GM20431 (cell line): ENCODE data around the gene RARRES1.
"Not testable (repeated sequence)": the region's sequence is repeated elsewhere in the genome, so short reads cannot be mapped to it uniquely, and the experiment has no call there.

Source experiments
- in situ Hi-C: fragments of 300-500 bp; cut with MseI, MboI; formaldehyde crosslinking; loops from one replicate; pipeline ENCODE4 v1.15.0; 2020; ENCODE audit warnings: low sequenced_read_pairs; ENCODE audit not compliant: unreplicated experiment

The RARRES1 gene

GRCh38 chr3:158702815-158703481 lies 29.3 kb downstream of the RARRES1 start:
- in situ Hi-C loops: no loop called here

GRCh38 chr3:158701420-158702065 lies 30.7 kb downstream of the RARRES1 start:
- in situ Hi-C loops: no loop called here

DNA sequence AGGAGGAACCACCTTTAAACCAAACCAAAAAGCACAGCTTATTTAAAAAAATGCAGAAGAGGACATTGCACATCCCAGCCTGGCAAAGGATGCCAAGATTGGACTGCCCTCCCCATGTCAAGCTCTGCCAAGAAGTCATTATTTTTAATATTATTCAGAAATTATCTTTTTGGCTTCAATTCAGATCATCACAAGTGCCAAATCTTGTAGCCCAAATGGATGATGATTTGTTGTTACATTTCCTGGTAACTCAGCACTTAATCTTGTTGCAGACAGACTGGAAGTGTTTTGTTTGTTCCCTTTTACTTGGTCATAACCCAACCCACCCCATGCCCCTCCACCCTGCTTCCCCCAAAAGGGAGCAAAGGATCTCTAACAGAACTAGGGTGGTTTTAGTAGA lies 31.7 kb downstream of the RARRES1 start:
- in situ Hi-C loops: no loop called here

- in situ Hi-C loops: no loop called here
Observed at GRCh38 chr3:158696618-158697017, 35.6 kb downstream of the RARRES1 start.

DNA sequence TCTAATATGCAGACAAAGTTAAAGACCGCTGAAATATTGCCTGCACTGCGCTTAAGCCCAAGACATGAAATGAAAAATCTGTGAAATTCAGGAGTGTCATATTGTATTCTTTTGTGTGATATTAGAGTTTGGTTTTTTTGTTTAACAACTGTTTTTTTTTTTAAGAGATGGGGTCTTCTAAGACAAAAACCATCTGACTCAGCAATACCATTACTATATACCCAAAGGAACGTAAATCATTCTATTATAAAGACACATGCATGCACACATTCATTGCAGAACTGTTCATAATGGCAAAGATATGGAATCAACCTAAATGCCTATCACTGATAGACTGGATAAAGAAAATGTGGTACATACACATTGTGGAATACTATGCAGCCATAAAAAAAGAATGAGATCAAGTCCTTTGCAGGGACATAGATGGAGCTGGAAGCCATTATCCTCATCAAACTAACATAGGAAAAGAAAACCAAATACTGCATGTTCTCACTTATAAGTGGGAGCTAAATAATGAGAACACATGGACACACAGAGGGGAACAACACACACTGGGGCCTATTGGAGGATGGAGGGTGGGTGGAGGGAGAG lies 38.3 kb downstream of the RARRES1 start:
- in situ Hi-C loops: not testable (repeated sequence)

DNA sequence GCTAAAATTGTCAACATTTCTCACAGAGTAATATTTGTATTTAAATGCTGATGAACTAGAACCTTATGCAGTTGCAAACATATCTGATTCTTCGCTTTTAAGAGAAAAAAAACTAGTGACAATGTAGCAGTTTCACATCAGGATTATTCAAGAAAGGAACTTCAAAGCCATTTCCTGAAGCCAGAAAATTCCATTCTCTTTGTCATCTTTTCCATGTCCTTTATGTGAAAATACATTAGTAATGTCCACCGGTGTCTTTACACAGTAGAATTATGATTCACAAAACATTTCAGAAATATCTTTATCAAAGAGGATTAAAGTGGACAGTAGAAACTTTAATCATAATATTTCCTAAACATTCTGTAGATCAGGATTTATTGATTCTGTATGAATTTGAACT lies 47.1 kb downstream of the RARRES1 start:
- in situ Hi-C loops: no loop called here

DNA sequence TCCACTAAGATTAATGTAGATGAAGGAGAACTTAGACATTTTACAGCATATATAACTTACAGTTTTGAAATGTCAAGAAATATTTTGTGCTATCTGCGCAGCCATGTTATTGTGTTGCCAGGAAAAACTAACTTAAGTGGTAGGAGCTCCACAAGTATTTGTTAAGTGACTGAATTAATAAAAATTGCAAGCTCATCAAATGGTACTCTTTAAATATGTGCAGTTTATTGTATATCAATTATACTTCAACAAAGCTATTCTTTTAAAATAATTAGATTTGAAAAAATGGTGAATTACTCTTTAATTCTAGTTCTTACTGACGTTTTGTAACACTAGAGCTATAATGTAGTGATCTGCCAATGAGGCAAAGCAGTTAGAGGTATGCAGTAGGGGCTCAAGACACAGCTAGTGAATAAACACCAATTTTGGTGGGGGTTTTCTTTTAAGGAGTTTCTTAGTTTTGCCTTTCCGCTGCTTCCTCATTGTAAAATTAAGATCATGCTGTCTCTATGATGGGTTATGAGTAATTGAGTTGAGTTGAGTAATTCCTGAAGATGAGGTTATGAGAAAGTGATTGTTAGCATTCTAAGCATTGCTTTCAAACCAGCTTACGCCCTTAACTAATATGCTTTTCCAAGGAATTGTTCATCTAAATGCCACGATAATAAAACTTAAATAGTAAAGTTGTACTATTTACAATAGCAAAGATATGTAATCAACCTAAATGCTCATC lies 48.9 kb downstream of the RARRES1 start:
- in situ Hi-C loops: no loop called here

DNA sequence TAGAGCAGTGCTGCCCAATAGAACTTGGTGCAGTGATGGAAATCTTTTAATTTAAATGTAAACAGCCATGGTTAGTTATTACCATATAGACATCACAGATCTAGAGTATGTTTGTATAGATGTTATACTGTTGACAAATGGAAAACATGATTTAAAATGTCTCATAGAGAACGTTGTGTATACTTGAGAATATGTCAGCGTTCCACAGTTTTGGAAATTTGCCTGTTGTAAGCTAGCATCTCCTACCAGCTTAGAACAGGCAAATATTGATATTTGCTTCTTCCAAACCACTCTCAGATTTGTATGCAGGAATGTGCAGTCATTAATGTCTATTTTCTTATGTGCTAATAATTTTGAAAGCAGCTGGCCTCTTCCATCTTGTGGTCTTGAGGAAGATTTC lies 51.4 kb downstream of the RARRES1 start:
- in situ Hi-C loops: no loop called here

GRCh38 chr3:158679547-158680000 lies 52.7 kb downstream of the RARRES1 start:
- in situ Hi-C loops: no loop called here

GRCh38 chr3:158678687-158679086 lies 53.6 kb downstream of the RARRES1 start:
- in situ Hi-C loops: no loop called here

DNA sequence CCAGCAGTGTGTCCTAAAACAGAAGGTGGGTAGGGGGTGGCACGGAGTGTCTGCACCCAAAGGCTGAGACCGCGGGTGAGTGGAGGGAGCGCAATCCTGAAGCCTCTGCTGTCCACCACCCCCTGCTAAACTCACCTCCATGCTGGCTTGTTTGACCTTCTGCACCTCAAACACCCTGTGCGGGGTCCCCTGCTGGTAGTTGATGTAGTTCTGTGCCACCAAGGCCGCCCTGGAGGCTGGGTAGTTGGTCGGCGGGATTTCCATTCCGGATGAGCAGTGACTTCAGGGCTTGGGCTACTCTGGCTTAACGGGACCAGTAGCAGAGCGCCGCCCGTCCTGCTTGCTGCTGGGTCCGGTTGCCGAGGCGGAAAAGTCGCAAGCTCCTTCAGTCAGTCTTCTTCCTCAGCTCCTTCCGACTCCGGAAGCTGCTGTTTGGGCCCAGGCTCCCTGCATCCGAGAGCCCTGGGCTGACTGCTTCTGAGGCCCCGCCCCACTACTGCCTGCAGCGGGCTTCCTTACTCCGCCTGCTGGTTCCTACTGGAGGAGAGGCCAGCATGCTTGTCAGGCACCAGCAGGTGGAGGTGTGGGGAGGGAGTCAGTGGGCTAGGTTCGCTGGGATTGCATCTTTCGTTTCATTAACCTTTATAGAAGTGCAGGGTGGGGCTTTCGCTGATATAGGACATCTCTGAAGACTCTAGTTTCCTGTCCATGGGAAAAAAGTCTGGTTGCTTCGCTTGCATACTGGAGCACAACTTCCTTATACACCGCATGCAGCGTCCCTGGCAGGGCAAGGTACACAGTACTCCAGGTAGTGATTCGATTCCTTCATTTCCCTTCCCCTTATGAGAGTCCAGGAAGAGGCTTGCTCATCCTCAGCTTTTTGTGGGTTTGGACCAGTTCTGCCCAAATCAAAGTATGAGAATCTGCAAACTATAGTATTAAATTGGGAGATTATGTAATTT lies 59.8 kb downstream of the RARRES1 start, which contains the start of gene LXN:
LXN (minus strand) TSS at position 434 of the 962 bp plus-strand sequence; CDS start at position 264, 170 bp downstream.
- in situ Hi-C loops: no loop called here

DNA sequence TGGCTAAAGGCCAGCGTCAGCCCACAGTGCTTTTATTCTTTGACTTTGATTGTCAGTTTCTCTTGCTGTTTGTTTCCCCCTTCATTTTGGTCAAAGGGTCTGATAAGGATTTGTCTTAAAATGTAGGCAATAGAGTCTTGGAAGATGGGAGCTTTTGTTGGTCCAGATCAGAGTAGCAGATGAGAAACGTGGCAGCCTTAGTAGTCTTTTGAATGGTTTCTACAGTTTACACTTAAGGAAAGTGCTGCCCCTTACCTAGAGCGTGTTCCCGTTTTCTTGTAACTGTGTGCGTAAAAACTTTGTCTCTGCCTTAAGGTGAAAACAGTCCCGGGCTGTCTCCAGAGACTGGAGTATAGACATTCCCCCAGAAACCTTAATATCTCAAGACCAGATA lies 60.4 kb downstream of the RARRES1 start:
- in situ Hi-C loops: no loop called here

DNA sequence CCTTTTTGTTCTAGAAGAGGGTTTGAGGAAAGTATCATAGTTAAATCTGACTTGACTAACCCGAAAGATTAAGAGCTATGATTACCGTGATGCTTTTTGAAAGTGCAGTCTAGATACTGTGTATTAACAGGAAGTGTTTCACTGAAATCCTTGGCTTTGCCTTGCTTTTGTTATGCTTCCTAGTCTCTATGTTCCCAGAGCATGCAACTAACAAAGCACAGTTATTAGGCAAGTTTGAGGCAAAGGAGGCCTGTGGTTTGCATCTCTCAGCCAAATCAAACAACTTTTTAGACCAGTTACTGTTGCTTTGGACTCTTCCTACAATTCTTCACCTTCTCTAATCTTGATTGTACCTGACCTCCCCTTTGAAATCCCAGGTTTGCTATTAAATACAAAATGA lies 63.8 kb downstream of the RARRES1 start:
- in situ Hi-C loops: no loop called here

- in situ Hi-C loops: no loop called here
Observed at GRCh38 chr3:158666416-158666815, 65.8 kb downstream of the RARRES1 start.

GRCh38 chr3:158663832-158664231 lies 68.4 kb downstream of the RARRES1 start:
- in situ Hi-C loops: no loop called here

DNA sequence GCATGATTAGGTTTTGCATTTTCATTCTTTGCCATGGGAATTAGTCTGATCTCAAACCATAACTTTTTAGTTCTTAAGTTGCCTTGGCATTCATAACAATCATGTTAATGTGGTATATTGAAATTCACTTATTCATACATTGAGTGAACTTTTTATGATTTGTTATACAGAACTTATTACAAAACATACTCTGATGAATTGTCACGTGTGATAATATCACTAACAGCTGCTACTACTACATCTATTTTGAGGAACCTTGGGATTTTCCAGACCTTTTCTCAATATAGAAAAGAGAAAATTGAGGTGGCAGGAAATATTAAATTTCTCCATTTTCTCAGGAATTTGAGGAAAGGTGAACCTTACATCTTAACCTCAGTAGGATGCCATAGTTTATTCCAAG lies 69.0 kb downstream of the RARRES1 start:
- in situ Hi-C loops: no loop called here

- in situ Hi-C loops: no loop called here
Observed at GRCh38 chr3:158660711-158661110, 71.5 kb downstream of the RARRES1 start.

DNA sequence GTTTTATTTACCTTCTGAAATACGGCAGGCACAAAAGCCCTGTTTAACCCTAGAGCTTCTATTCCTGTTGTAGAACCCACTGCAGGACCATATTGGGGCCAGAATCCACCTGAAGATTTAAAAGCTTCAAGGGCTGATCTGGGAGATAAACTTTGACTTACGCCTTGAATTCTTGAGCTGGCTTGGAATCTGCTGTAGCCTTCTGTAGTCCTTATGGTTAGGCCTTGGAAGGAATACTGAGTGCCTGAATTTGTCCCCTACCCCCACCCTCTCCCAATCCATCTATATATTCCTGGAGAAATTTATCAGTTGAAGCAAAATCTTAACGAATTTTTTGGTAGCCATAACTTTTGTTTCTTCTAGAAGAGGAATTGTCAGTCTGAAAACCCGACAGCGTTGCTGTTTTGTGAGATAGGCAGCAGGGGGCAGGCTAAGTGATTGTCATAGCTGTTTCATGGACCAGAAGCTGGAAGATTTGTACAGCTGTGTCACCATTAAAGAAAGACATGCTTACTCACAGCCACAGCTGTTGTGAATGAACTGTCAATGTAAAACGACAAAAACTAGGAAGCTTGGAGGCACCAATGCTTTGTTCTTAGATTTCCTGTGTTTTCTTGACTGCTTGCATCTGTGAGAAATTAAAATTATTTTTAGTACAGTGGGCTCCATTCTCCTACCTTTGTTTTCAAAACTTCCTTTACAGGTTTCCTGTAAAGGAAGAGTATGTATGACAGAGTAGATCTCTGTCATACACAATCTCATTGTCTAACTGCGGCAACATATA lies 72.6 kb downstream of the RARRES1 start:
- in situ Hi-C loops: no loop called here

DNA sequence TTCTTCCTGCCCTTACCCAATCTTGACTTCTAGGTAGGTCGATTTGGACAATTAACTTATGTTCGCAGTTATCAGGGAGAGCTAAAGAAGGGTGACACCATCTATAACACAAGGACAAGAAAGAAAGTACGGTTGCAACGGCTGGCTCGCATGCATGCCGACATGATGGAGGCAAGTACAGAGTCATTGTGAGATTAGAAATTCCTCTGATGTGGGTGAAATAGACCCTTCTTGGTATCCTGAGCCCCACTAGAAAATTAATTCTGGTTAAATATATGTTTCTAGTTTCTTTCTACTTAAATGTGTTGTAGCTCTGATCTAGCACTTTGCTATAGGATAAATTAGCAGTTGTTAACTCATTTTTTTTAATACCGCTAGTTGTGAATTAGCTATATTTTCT lies 73.4 kb downstream of the RARRES1 start:
- in situ Hi-C loops: no loop called here
